Adrenal gland (tissue), 12 donors: ENCODE data around the gene C2CD3. TPM values are rescaled to one million over a fixed set of nuclear protein-coding genes. Genes with fewer than 3 reads are reported as not detected.

Experiments
- DNase-seq, 7 donors: peaks; one replicate each; pipeline ENCODE4 v3.0.0-alpha.2; 2019 to 2020
- H3K27ac ChIP-seq, 5 donors: fragments of 200-600 bp; sonication (generic) in 4 of 5; 1 replicate in 3 of 5; 2 replicates in 2 of 5; pipeline versions ENCODE4 v1.5.1 to v1.8.0; 2016 to 2020; ENCODE audit warnings: mild to moderate bottlenecking in 1 of 5
- H3K27me3 ChIP-seq: fragments of 200-600 bp; 2 replicates; pipeline ENCODE4 v1.8.0; 2021
- H3K36me3 ChIP-seq, 2 donors: fragments of 200-600 bp; replicated peaks in 1 of 2; 1 replicate in 1 of 2; 2 replicates in 1 of 2; pipeline versions ENCODE4 v1.5.1 to v1.8.0; 2018 to 2022
- H3K4me1 ChIP-seq, 2 donors: fragments of 200-600 bp; replicated peaks in 1 of 2; 1 replicate in 1 of 2; 2 replicates in 1 of 2; pipeline versions ENCODE4 v1.5.1 to v1.8.0; 2018 to 2021
- H3K4me3 ChIP-seq, 4 donors: fragments of 200-600 bp; sonication (generic) in 3 of 4; one replicate each; pipeline ENCODE4 v1.5.1; 2016 to 2018
- H3K9me3 ChIP-seq, 3 donors: fragments of 200-600 bp; sonication (generic) in 1 of 3; replicated peaks in 1 of 3; 1 replicate in 2 of 3; 2 replicates in 1 of 3; pipeline versions ENCODE4 v1.5.1 to v1.8.0; 2016 to 2021
- CTCF ChIP-seq, 6 experiments: fragments of 450-650 bp in 4 of 6; fragments of 200-600 bp in 2 of 6; sonication (generic) in 1 of 6; IDR thresholded peaks; 1 replicate in 5 of 6; 2 replicates in 1 of 6; pipeline versions ENCODE4 v1.5.1 to v1.8.0; 2016 to 2021; ENCODE audit warnings: antibody characterized with exemption in 6 of 6, mild to moderate bottlenecking in 2 of 6, moderate library complexity in 1 of 6
- POLR2A ChIP-seq, 2 donors: fragments of 450-650 bp; IDR thresholded peaks; one replicate each; pipeline ENCODE4 v1.6.1; 2017; ENCODE audit warnings: antibody characterized with exemption in 2 of 2, mild to moderate bottlenecking in 2 of 2, moderate library complexity in 1 of 2
- WGBS, 4 donors: extraction: QIAGEN DNeasy Blood & Tissue Kit in 2 of 4; methylation state at CpG; one replicate each; pipeline versions ENCODE4 v1.1.5 to v1.1.7; 2013 to 2017; 5-methylcytosine and 5-hydroxymethylcytosine counted together
- intact Hi-C, 2 donors: fragments of 100-400 bp; cut with DNase I; formaldehyde crosslinking; loops; one replicate each; pipeline versions ENCODE4 v1.14.1 to v1.15.0; 2022 to 2023
- polyA plus RNA-seq, 3 donors: library from polyadenylated mRNA; stranded (reverse); fragments of 200-250 nt in 2 of 3; fragments of 350-450 nt in 1 of 3; fragmentation: Illumina TruSeq in 1 of 3; extraction: RNeasy Lipid Tissue Mini Kit (QIAGEN cat#74804) in 1 of 3; gene quantifications; one replicate each; pipeline ENCODE4 v1.2.3, GENCODE V29; 2013 to 2014
- total RNA-seq, 9 donors: library from RNA; depleted of rRNA in 4 of 9; stranded (reverse); fragments of >200 nt in 4 of 9; fragments of 120-200 nt in 1 of 9; fragmentation: NEBNext Ultra II Directional in 1 of 9; extraction: Animal tissue kit (Norgen Biotek cat#: 25700) in 1 of 9; gene quantifications; one replicate each; pipeline versions ENCODE4 v1.1.0 to v1.2.4, GENCODE V29; 2013 to 2023
- donor health status: healthy with polysubstance abuse.
- donor health status: Bipolar disorder and iron deficiency.
- donor health status: DM: yes; HTN: yes; CAD: no.
- donor health status: DM: no; HTN: no; CAD: no.
- donor health status: DM: no; HTN: no; CAD: no.
- donor health status: DM: yes; HTN: yes; CAD: no.

The C2CD3 gene
- total and polyA plus RNA-seq, 12 donors, result 14.5 to 42.8 (median 25.5) TPM

GRCh38 chr11:74203966-74204365 lies 33.2 kb upstream of the C2CD3 start:
- Histone ChIP-seq H3K27ac (no peak overlapping the region), H3K9me3 (no peaks in the 10 kb centered on the region), H3K4me3 (no peak overlapping the region), H3K4me1 (peaks cover 0 to 4% of the 10 kb centered on the region in 2 donors), H3K36me3 (peaks cover 0 to 7% of the 10 kb centered on the region in 2 donors), H3K27me3 (no peaks in the 10 kb centered on the region)
- no peak for DNase-seq
- 93 to 99% (median 95%) methylated on average over 2 of the region's 2 CpGs for WGBS, 4 donors
- intact Hi-C loops, result no loop called here
- TF ChIP-seq CTCF (IDR thresholded peaks at IDR 0.05) (no peak), POLR2A (IDR thresholded peaks at IDR 0.05) (no peak)

DNA sequence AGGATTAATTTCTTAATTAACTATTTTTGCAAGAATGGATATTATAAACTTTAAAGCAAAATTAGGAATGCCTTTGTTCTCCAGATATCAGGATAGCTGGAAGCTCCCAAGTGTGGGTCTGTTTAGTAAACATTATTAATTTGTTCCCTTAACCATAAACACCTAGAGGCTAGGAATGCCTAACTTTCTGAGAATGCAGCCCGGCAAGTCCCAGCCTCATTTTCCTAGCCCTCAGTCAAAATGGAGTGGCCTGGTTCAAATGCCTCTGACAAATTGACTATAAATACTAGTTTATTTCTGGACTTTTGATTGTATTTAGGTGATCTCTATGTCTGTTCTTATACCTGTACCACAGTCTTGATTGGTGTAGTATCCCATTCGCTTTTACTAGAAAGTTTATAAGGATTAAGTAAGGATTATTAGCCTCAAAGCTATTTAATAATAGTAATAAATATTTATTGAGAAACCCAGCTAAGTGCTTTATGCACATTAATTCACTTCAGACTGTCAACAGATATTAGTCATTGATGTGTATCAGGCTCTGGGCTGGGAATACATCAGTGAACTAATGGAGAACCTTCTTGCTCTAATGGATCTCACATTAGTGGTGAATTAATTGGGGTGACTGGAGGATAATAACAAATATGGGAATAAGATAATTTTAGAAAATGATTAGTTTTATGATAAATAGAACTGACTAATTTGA lies 26.1 kb upstream of the C2CD3 start:
- H3K27ac ChIP-seq, result no peak overlapping the region
- no peak overlapping the region for H3K4me3 ChIP-seq
- intact Hi-C loops, result no loop called here
- 92 to 99% (median 95%) methylated on average over 2 of the region's 2 CpGs for WGBS, 4 donors
- no peaks in the 10 kb centered on the region for H3K36me3 ChIP-seq
- H3K9me3 ChIP-seq, result no peaks in the 10 kb centered on the region
- peaks cover 0 to 9% of the 10 kb centered on the region in 2 donors for H3K4me1 ChIP-seq
- no peak for TF ChIP-seq POLR2A (IDR thresholded peaks at IDR 0.05)
- TF ChIP-seq CTCF (IDR thresholded peaks at IDR 0.05), result no peak
- H3K27me3 ChIP-seq, result no peaks in the 10 kb centered on the region
- no peak for DNase-seq

GRCh38 chr11:74195828-74196227 lies 25.0 kb upstream of the C2CD3 start:
- Histone ChIP-seq H3K9me3 (peaks cover 0 to 2% (median 0%) of the 10 kb centered on the region in 3 donors), H3K4me1 (peaks cover 0 to 5% of the 10 kb centered on the region in 2 donors), H3K4me3 (no peak overlapping the region), H3K36me3 (no peaks in the 10 kb centered on the region), H3K27ac (no peak overlapping the region), H3K27me3 (no peaks in the 10 kb centered on the region)
- no peak for DNase-seq
- intact Hi-C loops, result no loop called here
- TF ChIP-seq CTCF (IDR thresholded peaks at IDR 0.05), result no peak
- TF ChIP-seq POLR2A (IDR thresholded peaks at IDR 0.05), result no peak

DNA sequence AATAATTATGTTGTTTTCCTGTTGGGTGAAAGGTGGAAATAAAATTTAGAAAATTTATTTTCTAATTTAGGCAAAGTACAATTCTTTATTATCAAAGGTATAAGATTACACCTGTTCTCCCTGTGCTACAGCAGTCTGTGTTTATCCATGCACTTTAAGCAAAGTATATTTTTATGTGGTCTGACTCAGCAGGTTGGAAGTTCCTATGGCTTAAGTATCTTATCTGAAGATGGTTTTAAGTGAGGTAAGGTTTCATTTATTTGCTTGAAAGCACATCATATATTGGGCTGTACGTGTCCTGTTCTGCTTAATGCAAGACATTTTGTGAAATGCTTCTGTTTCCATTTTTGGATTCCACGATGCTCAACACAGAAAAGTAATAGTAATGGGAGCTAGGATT lies 14.9 kb upstream of the C2CD3 start:
- WGBS, 4 donors, result 93 to 100% (median 97%) methylated on average over 2 of the region's 2 CpGs
- DNase-seq, result no peak
- H3K36me3 ChIP-seq, result no peaks in the 10 kb centered on the region

More for the DNA sequence above, 14.9 kb upstream of the C2CD3 start:
- H3K27me3 ChIP-seq, result no peaks in the 10 kb centered on the region
- TF ChIP-seq CTCF (IDR thresholded peaks at IDR 0.05), result no peak
- TF ChIP-seq POLR2A (IDR thresholded peaks at IDR 0.05), result no peak
- intact Hi-C loops, result no loop called here
- H3K9me3 ChIP-seq, result peaks cover 0 to 2% (median 0%) of the 10 kb centered on the region in 3 donors
- H3K4me3 ChIP-seq, result no peak overlapping the region
- no peak overlapping the region for H3K27ac ChIP-seq
- peaks cover 0 to 5% of the 10 kb centered on the region in 2 donors for H3K4me1 ChIP-seq
